OCI-LY3 (cell line): ENCODE data around the gene ANKS6.

Experiments
- CTCF ChIP-seq: fragments of 200-600, 300-600 bp; sonication (generic); IDR thresholded peaks from 2 replicates; pipeline ENCODE4 v1.5.1; 2014; ENCODE audit warnings: antibody characterized with exemption, low read length, low read depth
- EZH2phosphoT487 ChIP-seq: fragments of 200-600 bp; shearing (Covaris generic); IDR thresholded peaks from 2 replicates; pipeline ENCODE4 v1.6.1; 2018; ENCODE audit warnings: antibody characterized with exemption, mixed run types, low read depth

DNA sequence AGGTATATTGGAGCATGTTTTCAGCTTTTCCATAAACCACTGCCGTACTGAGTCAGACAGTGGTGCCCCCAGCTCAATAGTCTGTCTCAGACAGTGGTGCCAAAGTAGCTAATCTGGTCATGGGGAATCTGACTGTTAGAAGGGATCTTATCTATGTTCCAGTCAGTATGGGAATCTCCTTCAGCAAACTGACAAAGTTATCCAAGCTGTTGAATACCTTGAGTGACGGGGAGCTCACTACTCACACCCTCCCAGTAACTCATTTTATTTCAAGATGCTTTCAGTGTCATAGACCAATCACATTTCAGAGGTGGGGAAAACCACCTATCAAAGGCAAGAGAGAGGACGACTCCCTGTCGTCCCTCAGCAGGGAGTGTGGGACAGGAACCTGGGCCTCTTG is 18.7 kb downstream of the ANKS6 start:
- TF ChIP-seq CTCF (no peak), EZH2phosphoT487 (no peak)
